Stimulated activated CD8-positive, alpha-beta memory T cell treated with anti-CD3 and anti-CD28 coated beads, Interleukin-7, amount 100 ng/mL, for 48 hours (primary cell): Measurements from ENCODE around the gene WWP2.

Experiments used
- DNase-seq, 2 donors: peaks; one replicate each; pipeline ENCODE4 v3.0.0-alpha.2; 2020; ENCODE audit warnings: low read depth in 1 of 2; ENCODE audit errors: extremely low read depth in 1 of 2

Gene WWP2

DNA sequence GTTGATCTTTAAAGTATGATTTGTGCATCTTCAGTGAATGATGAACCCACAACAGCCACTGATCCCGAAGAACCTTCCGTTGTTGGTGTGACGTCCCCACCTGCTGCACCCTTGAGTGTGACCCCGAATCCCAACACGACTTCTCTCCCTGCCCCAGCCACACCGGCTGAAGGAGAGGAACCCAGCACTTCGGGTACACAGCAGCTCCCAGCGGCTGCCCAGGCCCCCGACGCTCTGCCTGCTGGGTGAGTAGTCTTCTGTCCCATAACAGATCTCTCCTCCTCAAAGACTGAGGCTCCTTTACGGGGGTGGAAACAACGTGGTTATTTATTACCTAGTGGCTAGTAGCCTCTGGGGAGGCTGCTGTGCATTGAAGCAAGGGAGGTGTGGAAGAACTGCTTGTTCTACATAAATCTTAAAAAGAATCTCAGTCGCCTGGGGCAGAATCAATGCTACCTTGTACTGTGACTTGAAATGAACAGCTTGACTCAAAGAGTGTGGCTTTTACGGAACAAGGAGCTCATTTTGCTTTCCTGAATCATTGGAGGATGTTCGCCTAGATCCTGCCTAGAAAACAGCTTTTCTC, 126.0 kb downstream of the WWP2 start:
- no peak for DNase-seq

DNA sequence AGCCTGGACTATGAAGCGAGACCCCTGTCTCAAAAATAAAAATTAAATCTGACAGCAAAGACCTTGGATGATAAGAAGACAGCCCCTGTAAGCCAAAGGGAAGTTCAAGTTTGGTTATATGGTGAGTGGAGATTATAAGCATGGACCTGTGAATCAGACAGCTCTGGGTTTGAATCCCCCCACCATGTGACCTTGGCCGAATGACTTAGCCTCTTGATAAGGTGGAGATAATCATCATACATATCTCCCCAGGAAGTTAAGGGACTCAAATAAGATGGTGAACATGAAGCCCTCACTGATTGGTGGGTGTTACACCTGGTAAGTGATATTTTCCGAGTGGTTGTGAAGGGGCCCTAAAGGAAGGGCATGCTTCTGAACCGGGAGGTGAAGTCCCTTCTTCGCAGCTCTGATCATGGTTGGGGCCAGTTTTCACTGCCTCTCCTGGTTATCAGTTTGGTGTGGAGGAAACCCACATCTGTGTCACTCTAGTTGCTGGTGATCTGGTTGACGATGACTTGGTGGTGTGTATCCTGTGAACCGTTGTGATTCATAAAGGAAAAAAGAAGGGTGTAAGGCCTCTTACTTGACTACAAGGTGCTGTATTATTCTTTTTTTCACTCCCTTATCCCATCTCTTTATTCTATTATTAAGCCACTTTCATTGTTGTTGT, 127.3 kb downstream of the WWP2 start:
- DNase-seq, result no peak

DNA sequence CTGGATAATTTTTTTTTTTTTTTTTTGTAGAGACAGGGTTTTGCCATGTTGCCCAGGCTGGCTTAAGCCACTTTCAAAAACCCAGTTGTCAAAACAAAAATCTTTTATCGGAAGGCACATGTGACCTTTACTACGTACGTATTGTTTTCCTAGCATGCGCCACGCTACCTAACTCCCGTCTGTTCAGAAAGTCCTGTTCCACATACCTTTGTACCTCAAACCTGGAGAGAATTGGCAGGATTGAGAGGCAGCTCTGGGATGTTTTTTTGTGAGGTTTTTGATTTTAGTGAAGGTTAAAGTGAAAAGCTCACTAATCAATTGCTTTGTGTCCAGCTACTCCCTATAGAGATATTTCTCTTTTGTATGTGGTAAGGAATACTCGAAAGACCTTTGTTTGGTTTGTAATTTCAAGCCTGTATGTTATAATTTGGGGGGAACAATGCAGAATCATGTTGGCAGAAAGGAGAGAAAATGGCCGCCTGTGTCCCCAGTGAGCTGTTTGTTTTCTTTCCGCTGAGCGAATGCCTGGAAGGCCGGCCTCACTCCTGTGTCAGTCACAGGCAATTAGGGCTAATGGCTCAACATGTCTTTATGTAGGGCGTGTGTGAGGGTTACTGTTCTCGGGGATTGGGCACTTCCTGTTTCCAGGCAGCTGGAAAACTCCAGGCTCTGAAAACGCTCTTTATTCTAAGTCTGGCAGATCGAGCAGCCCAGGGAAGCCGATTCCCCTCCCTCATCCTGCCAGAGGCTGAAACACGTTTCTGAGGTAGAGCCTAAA, 128.2 kb downstream of the WWP2 start:
- no peak for DNase-seq

DNA sequence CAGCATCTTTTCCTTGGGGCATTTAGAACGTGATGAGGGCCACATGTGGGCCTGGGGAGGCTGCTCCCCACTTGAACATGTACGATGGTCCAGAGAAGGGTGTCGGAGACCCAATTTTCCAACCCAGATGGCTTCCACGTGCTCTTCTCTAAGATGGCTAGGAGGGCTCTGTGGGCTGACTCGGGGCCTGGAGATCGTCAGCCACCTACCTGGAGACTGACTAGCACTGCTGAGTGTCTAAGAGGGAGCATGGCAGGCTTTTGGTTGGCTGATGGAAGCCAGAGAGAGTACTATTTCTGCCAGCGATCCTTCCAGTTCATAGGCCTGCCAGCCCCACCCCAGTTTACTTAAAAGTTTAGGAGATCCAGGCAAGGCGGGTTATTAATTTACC, 128.8 kb downstream of the WWP2 start:
- DNase-seq, result no peak

DNA sequence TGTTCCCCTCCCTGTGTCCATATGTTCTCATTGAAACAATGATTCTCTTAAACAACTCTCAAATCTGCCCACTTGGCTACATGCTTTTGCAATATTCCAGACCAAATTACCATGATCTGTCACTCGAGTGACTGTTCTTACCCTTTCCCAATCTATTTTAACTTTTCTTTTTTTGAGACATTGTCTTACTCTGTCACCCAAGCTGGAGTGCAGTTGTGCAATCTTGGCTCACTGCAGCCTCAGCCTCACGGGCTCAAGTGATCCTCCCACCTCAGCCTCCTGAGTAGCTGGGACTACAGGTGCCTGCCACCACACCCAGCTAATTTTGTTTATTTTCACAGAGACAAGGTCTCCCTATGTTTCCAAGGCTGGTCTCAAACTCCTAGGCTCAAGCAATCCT, 130.2 kb downstream of the WWP2 start:
- no peak for DNase-seq

DNA sequence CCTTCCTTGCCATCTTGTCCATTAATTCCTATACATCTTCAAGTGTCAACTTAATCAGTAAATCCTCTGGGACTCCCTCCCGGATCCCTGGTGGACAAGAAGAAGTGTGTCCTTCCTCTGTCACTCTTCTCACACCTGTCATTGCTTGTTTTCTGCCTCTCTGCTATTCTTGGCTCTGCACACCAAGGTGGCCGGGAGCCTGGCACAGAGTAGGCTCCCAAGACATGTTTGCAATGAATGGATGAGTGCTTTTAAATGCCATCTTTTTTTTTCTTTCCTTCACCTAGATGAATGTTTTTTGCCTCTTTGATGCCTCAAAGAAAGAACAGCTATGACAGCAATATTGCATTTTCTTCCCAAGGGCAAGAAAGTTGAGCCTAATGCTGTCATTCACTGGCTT, 131.0 kb downstream of the WWP2 start:
- DNase-seq, result no peak

DNA sequence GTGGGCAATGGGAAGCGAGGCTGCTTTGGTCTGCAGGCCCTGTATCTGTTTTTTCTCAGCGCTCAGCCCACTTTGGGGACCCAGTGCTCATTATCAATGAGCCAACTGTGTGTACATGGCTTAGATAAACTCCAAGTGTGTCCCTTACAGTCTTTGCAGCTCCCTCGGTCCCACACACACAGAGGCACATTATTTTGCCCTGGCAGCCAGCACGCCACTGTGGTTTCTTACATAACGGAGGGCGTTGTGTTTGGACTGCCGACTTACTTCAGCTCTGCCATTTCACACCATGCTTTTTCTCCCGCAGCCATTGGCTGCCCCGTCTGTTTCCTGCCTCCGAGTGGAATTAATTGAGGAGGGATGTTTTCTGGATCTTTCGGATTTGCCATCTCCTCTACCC, 132.5 kb downstream of the WWP2 start:
- DNase-seq, result no peak

DNA sequence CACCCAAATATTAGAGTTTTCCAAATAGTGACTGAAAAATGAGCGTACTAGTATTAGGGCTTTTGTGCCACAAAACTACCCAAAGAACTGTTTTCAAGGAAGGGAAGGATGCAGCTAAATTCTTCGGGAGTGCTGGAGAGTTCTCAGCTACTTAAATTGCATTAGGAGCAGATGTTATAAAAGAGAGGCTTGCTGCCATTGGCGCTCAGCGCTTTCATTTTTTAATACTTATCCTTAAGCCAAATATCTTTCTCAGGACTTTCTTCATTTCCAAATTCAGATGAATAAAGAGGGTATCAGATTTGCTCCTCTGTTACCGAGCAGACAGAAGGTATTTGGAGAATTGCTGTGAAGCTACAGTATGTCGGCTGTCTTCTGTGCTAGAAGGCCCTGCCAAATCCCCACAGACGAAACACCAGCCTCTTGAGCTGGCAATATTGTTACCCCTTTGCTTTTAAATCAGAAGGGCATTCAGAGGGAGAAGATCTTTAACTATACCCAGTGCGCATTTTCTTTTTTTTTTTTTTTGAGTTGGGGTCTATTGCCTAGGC, 141.8 kb downstream of the WWP2 start:
- no peak for DNase-seq

DNA sequence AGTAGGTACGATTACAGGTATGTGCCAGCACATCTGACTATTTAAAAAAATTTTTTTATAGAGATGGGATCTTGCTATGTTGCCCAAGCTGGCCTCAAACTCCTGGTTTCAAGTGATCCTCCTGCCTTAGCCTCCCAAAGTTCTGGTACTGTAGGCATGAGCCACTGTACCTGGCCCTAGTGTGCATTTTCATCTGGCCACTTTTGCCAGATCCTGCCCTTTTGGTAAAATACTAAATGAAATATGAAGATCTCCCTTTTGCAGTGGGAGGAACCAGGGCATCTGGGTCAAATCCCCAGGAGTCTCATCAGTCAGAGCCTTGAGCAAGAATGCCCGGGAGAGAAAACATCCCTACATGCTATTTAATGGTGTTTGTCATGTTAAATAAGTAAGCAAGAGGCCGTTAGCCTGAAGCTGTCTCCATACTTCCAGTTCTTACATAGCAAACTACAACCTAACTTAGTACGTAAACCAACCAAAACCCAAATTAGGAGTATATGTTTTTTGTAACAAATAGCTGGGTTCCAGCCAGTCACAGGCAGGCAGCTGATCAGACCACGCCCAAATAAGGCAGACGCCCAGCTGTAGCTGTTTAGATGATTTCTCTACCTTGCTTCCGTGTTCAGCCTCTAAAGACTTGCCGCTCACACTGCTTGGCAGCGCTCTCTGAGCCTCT, 142.5 kb downstream of the WWP2 start:
- DNase-seq, result no peak

DNA sequence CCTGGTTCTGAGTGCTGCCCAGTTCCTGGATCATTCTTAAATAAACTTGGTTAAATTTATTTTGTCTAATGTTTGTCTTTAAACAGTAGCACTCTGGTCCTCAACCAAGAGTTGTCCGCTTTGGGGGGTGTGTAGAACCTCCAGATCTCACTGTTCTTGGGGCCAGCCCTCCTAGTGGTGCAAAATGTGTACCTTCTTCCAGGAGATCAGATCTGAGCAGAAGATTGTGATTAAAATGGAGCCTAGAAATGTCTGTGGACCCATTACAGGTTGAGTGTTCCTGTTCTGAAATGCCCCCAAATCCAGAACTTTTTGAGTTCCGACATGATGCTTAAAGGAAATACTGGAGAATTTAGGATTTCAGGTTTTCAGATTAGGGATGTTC, 143.0 kb downstream of the WWP2 start:
- DNase-seq, result no peak

DNA sequence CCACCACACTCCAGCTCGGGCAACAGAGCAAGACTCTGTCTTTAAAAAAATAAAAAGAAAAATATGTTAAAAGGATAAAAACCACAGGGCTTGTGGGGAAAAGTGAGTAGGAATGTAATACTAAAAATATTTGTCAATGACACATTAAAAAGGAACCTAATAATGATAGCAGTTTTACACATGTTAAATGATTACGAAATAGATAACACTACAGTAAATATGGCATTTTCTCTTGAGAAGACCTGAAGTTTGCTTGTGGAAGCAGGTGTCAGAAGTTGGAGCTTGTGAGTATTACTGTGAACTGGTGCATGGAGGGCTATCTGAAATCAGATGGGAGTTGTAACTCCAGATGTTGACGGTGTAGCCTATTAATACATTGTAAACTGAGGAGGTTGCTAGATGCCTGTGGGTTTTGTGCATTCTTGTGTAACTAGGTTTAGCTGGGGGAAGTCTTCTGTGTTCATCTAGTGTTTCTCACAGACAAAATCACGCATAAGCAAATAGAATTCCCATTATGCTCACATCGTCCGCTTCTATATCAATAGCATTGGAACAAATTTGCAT, 144.8 kb downstream of the WWP2 start:
- DNase-seq, result no peak

DNA sequence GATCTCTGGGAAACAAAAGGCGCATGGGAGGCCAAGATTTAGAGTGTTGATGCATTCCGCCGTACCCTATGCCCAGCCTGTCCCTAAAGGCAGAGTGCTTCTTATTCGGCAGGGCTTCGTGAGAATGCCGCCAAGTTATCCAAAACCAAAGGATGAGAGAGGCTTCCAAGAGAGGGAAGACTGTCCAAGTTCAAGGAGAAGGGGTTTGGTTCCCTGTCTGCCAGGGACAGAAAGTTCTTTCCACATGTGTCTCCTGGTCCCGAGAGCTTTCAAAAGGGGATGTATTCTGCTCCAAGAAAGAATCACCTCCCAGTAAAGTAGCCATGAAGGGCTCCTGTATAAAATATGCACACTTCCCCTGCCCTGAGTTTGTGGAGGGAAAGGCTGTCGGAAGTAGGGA, 146.9 kb downstream of the WWP2 start:
- no peak for DNase-seq

DNA sequence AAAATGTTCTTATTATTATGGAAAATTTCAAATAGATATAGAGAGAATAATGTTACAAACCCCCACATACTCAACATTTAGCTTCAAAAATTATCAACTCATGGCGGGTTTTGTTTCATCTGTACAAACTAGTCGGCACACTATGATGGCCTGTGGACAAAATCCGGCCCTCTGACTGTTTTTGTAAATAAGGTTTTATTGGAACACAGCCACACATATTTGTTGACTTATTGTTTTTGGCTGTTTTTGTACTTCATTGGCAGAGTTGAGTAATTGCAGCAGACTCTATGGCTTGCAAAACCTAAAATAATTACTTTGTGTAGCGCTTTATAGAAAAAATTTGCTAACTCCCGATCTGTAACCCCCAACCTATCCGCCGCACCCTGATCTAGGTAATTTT, 147.6 kb downstream of the WWP2 start:
- no peak for DNase-seq

DNA sequence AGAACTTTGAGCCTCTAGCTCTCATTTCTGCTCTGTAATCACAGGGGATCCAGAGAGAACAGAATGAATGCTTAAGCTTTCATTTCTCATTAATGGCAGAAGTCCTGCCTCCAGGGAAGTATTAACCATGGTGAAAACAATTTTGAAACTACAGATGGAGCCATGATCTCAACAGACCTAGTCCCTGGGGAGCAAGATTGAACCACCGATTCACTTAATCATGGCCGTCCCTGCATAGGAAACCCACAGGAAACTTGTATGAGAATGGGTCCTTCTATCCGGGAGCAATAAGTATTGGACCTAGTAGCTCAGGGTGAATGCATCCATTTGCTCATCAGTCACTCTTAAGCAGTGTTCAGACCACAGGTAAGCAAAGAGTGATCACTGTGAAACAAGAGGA, 148.8 kb downstream of the WWP2 start:
- no peak for DNase-seq

DNA sequence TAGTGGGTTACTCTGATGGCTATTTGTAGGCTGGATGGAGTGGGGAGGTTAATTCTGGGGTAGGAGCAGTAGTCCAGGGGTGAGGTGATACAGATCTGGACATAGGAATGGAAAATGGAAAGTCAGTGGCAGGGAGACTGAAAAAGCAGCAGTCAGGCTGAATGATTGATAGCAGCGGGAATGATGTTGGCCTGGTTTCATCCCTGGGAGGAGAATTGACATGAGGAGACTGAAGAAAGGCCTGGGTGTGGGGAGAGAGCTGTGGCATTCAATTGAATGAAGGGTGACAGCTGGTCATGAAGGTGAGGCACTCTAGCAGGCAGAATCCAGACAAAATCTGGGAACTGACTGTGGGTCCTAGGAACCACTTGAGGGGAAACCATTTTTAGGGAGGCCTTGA, 154.3 kb downstream of the WWP2 start:
- no peak for DNase-seq

DNA sequence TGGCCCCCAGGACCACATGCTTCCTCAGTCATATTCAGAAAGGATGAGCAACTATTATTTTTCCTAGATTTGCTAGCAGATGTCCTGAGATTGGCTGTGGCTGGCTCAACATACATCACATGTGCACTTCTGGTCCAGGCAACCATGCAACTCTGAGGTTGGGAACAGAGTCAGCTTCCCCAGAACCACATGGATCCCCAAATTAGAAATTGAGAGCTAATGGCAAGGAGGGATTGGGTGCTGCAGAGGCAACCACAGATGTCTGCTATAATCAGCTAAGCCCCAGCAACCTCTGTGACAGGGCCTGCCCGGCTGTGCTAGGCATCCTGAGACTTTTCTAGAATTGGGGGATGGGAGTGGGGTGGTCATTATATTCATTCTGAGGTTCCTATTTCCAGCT, 155.2 kb downstream of the WWP2 start:
- no peak for DNase-seq

DNA sequence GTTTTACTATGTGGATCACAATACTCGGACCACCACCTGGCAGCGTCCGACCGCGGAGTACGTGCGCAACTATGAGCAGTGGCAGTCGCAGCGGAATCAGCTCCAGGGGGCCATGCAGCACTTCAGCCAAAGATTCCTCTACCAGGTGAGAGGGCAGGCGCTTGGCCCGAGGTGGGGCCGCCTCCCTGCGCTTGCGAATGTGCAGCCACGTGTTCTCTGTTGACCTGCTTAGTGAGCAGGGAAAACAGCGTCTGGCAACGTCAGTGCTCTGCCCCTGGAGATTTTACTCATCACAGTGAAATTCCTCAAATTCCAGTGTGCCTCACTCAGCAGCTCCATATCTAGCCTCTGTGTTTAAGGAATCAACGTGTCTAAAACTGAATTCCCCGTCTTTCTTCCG, 155.6 kb downstream of the WWP2 start:
- DNase-seq, result no peak

DNA sequence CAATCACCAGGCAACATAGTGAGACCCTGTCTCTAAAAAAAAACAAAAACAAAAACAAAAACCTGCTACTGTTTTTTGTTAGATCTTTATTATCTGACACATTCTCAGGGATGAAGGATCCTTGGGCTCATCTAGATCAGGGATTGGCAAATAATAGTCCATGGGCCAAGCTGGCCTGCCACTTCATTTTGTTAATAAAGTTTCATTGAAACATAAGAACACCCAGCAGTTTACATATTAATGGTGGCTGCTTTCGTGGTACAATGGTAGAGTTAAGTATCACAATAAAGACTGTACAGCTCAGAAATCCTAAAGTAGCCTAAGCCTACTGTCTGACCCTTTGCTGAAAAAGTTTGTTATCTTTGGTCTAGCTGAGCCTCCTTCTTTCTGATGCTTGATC, 156.1 kb downstream of the WWP2 start:
- no peak for DNase-seq

DNA sequence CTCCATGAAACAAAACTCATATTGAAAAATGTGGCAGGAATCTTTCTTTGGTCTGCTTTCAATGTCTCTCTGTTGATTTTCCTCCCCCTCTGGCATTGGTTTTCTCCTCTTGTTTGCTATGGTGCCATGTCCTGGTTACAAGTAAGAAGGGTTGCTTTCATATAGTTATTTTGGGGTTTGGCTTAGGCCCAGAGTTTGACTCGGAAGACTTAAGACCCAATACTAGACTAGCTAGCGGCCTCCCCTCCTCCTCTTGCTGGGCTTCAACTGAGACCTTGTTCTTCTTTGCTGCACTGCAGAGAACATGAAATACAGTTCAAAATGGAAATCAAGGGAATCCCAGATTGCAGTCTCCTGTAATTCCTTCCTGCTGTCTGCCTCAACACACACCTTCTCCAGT, 159.0 kb downstream of the WWP2 start:
- DNase-seq, result no peak

DNA sequence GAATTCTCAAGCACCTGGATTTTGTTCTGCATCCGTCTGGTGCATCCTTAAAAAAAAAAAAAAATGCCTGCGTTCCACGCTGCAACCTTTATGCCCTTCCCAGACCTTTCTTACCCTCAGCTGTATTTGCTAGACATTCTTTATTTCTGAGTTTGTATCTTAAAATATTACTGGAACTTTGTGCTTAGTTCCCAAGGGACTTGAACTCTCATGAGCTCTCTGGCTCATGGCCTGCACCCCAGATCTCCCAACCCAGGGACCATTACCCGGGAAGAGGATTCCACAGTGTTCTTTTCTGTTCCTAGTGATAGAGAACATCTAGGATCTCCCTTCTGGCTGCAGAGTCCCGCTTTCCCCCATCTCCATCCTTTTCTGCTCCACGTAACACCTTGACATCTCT, 160.1 kb downstream of the WWP2 start:
- no peak for DNase-seq

DNA sequence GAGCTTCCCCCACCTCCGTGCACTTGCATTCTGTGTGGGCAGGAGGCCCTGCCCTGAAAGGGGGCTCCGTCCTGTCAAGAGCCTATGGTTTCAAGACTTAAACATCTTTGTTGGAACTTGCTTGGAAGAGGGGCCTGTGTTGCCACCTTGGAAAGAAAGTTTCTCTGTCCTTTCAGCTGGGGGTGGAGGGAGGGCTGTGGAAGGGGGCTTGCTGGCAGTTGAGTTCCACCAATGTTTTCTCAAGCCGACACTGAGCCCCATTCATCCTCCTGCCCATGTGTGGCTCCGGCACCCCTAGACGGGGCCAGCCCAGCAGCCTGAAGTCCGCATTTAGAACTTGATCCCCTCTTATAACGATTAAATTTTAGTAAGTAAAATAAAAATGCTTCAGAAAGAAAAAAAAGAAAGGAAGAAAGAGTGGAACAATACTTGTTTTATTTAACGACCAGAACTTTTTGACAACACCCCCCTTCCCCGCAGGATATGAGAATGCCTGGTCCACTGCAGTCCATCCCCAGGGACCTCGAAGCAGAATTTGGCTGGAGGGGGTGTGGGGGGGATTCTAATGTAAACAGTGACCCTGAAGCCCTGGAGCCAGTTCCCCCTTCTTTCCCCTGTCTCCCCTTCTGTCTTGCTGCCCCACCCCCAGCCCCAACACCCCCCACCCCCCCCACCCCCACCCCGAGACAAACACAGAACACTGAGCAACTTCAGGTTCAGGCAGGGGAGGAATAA, 162.1 kb downstream of the WWP2 start:
- DNase-seq, result no peak
